HEK293T (cell line): ENCODE measurements around the gene TARBP1.

Experiments
- BHLHE40 ChIP-seq: fragments of 450-650 bp; IDR thresholded peaks from 2 replicates; pipeline ENCODE4 v1.6.1; 2016; ENCODE audit warnings: mild to moderate bottlenecking, moderate library complexity, borderline replicate concordance
- FOXA1 ChIP-seq: fragments of 450-650 bp; IDR thresholded peaks from 2 replicates; pipeline ENCODE4 v1.6.1; 2016; ENCODE audit warnings: mild to moderate bottlenecking
- FOXK2 ChIP-seq: fragments of 450-650 bp; IDR thresholded peaks from 2 replicates; pipeline ENCODE4 v1.6.1; 2016; ENCODE audit warnings: mild to moderate bottlenecking
- FOXM1 ChIP-seq: fragments of 450-650 bp; IDR thresholded peaks from 2 replicates; pipeline ENCODE4 v1.6.1; 2017; ENCODE audit warnings: mild to moderate bottlenecking, borderline replicate concordance
- HDGF ChIP-seq: fragments of 450-650 bp; IDR thresholded peaks from 2 replicates; pipeline ENCODE4 v1.6.1; 2017; ENCODE audit warnings: antibody characterized with exemption, borderline replicate concordance
- L3MBTL2 ChIP-seq: fragments of 450-650 bp; conservative IDR thresholded peaks from 2 replicates; pipeline ENCODE4 v1.6.1; 2016; ENCODE audit warnings: mild to moderate bottlenecking
- LEF1 ChIP-seq: fragments of 450-650 bp; IDR thresholded peaks from 2 replicates; pipeline ENCODE4 v1.6.1; 2017; ENCODE audit warnings: mild to moderate bottlenecking, borderline replicate concordance
- NFRKB ChIP-seq: fragments of 450-650 bp; IDR thresholded peaks from 2 replicates; pipeline ENCODE4 v1.6.1; 2016; ENCODE audit warnings: mild to moderate bottlenecking, moderate library complexity
- SP1 ChIP-seq: fragments of 450-650 bp; IDR thresholded peaks from 2 replicates; pipeline ENCODE4 v1.6.1; 2017
- SUZ12 ChIP-seq: fragments of 450-650 bp; IDR thresholded peaks from 2 replicates; pipeline ENCODE4 v1.6.1; 2016; ENCODE audit warnings: mild to moderate bottlenecking
- TARDBP ChIP-seq: fragments of 450-650 bp; IDR thresholded peaks from 2 replicates; pipeline ENCODE4 v1.6.1; 2016
- ZNF384 ChIP-seq: fragments of 450-650 bp; IDR thresholded peaks from 2 replicates; pipeline ENCODE4 v1.6.1; 2016
- TF ChIP-seq, protein P1 (sequence below): fragments of 450-650 bp; IDR thresholded peaks from 2 replicates; pipeline ENCODE4 v1.6.1; 2016

DNA sequence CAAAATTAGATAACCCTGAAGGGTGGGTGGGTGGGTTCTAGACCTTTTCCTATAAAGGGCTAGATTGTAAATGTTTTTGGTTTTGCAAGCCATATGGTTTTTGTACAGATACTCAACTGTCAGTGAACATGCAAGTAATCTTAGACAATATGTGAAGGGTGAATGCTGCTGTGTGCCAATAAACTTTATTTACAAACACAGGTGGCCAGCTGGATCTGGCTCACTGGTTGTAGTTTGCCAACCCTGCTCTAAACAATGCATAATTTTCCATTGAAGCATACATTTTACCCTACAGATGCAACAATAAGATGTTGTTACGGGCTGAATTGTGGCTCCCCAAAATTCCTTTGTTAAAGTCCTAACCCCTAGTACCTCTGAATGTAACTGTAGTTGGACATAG is 18.6 kb upstream of the TARBP1 start:
- TF ChIP-seq SUZ12 (no peak), SP1 (no peak), BHLHE40 (no peak), LEF1 (no peak), FOXA1 (no peak), FOXK2 (no peak), TARDBP (no peak), NFRKB (no peak), HDGF (no peak), FOXM1 (no peak), L3MBTL2 (no peak), ZNF384 (no peak)
- TF ChIP-seq, protein P1, sequence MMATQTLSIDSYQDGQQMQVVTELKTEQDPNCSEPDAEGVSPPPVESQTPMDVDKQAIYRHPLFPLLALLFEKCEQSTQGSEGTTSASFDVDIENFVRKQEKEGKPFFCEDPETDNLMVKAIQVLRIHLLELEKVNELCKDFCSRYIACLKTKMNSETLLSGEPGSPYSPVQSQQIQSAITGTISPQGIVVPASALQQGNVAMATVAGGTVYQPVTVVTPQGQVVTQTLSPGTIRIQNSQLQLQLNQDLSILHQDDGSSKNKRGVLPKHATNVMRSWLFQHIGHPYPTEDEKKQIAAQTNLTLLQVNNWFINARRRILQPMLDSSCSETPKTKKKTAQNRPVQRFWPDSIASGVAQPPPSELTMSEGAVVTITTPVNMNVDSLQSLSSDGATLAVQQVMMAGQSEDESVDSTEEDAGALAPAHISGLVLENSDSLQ = no peak
